H1 (cell line): ENCODE results near the gene GCSAML. TPM values are rescaled to one million over a fixed set of nuclear protein-coding genes. Genes with fewer than 3 reads are reported as not detected.

ENCODE experiments used
- CTCF ChIA-PET: fragments of 300-600 bp; sonication (Branson Sonifier 250); formaldehyde crosslinking; loops from one replicate; lab custom pipeline; 2021; ENCODE audit not compliant: partially characterized antibody; lab: Charles Lee
- POLR2A ChIA-PET: fragments of 300-600 bp; sonication (Branson Sonifier 250); formaldehyde crosslinking; loops from one replicate; lab custom pipeline; 2021; ENCODE audit warnings: inconsistent platforms; ENCODE audit not compliant: partially characterized antibody; lab: Charles Lee
- DNase-seq, 2 experiments: peaks; one replicate each; pipeline versions ENCODE4 v3.0.0 to v3.0.0-alpha.2; 2010 to 2022; ENCODE audit warnings: low spot score in 2 of 2, low read depth in 1 of 2, mixed read lengths in 1 of 2
- FAIRE-seq: peaks from 2 replicates; lab custom pipeline; 2011; peaks lifted over from hg19 to GRCh38; lab: Jason Lieb, UNC
- H2AFZ ChIP-seq: 2 replicates; pipeline ENCODE4 v1.8.1; 2012; ENCODE audit warnings: low read length, inconsistent platforms
- H2AK5ac ChIP-seq: 2 replicates; pipeline ENCODE4 v1.6.1; 2013; ENCODE audit warnings: low read depth, low read length
- H2BK120ac ChIP-seq: replicated peaks from 2 replicates; pipeline ENCODE3; 2013; ENCODE audit warnings: low read depth, low read length, inconsistent platforms
- H2BK12ac ChIP-seq: 2 replicates; pipeline ENCODE4 v1.6.1; 2013; ENCODE audit warnings: low read depth, low read length
- H2BK15ac ChIP-seq: 2 replicates; pipeline ENCODE4 v1.6.1; 2013; ENCODE audit warnings: low read length
- H2BK20ac ChIP-seq: 2 replicates; pipeline ENCODE4 v1.6.1; 2013; ENCODE audit warnings: low read length
- H2BK5ac ChIP-seq: 2 replicates; pipeline ENCODE4 v1.6.1; 2013; ENCODE audit warnings: low read depth, low read length
- H3K14ac ChIP-seq: 2 replicates; pipeline ENCODE4 v1.6.1; 2013; ENCODE audit warnings: inconsistent platforms; ENCODE audit not compliant: insufficient read length
- H3K18ac ChIP-seq: 2 replicates; pipeline ENCODE4 v1.6.1; 2013; ENCODE audit warnings: low read length; ENCODE audit errors: extremely low read depth
- H3K23ac ChIP-seq: 2 replicates; pipeline ENCODE4 v1.6.1; 2013; ENCODE audit warnings: inconsistent platforms; ENCODE audit not compliant: insufficient read length
- H3K23me2 ChIP-seq: 2 replicates; pipeline ENCODE4 v1.6.1; 2013; ENCODE audit warnings: low read depth, low read length
- H3K27ac ChIP-seq: 2 replicates; pipeline ENCODE4 v1.6.1; 2011; ENCODE audit warnings: low read depth, low read length, inconsistent platforms
- H3K27me3 ChIP-seq, 4 experiments: replicated peaks in 1 of 4; 1 replicate in 1 of 4; 2 replicates in 3 of 4; pipeline versions ENCODE4 v1.6.1 to v1.8.1; 2011 to 2013; ENCODE audit warnings: low read length in 3 of 4, mild to moderate bottlenecking in 3 of 4, inconsistent platforms in 2 of 4, mixed read lengths in 2 of 4, moderate library complexity in 1 of 4; ENCODE audit not compliant: control insufficient read depth in 3 of 4, insufficient read depth in 3 of 4; ENCODE audit errors: extremely low read depth in 1 of 4
- H3K36me3 ChIP-seq, 4 experiments: 2 replicates each; pipeline versions ENCODE4 v1.6.1 to v1.8.1; 2011 to 2013; ENCODE audit warnings: mild to moderate bottlenecking in 4 of 4, low read length in 3 of 4, moderate library complexity in 2 of 4, control low read depth in 1 of 4, inconsistent platforms in 1 of 4; ENCODE audit not compliant: insufficient read depth in 4 of 4, control insufficient read depth in 2 of 4
- H3K4ac ChIP-seq: replicated peaks from 2 replicates; pipeline ENCODE3; 2013; ENCODE audit warnings: low read length, low read depth, mixed read lengths, inconsistent platforms; ENCODE audit not compliant: insufficient read length
- H3K4me1 ChIP-seq, 4 experiments: replicated peaks in 1 of 4; 1 replicate in 1 of 4; 2 replicates in 3 of 4; pipeline versions ENCODE4 v1.6.1 to v1.8.1; 2011 to 2013; ENCODE audit warnings: low read length in 3 of 4, inconsistent platforms in 2 of 4, mixed read lengths in 1 of 4; ENCODE audit not compliant: insufficient read depth in 4 of 4, control insufficient read depth in 3 of 4
- H3K4me2 ChIP-seq, 2 experiments: 2 replicates each; pipeline versions ENCODE4 v1.6.1 to v1.8.1; 2011 to 2013; ENCODE audit warnings: low read depth in 2 of 2, low read length in 2 of 2, control low read depth in 1 of 2, inconsistent platforms in 1 of 2, mild to moderate bottlenecking in 1 of 2; ENCODE audit not compliant: insufficient read depth in 1 of 2
- H3K4me3 ChIP-seq, 4 experiments: fragments of 200-600, 300-600 bp in 1 of 4; sonication (generic), shearing (Covaris generic), sonication (Bioruptor Twin) in 1 of 4; 2 replicates each; pipeline versions ENCODE4 v1.5.1 to v1.8.1; 2011 to 2016; ENCODE audit warnings: low read length in 4 of 4, low read depth in 3 of 4, control low read depth in 2 of 4, inconsistent platforms in 2 of 4, mild to moderate bottlenecking in 2 of 4, mixed read lengths in 1 of 4, moderate library complexity in 1 of 4; ENCODE audit not compliant: insufficient read depth in 2 of 4; ENCODE audit errors: extremely low read depth in 1 of 4
- H3K56ac ChIP-seq: replicated peaks from 2 replicates; pipeline ENCODE3; 2013; ENCODE audit warnings: low read depth, mild to moderate bottlenecking, mixed read lengths, low read length, inconsistent platforms; ENCODE audit not compliant: insufficient read length
- H3K79me1 ChIP-seq: 2 replicates; pipeline ENCODE4 v1.6.1; 2013; ENCODE audit warnings: low read depth, low read length, control low read depth
- H3K79me2 ChIP-seq, 2 experiments: 2 replicates each; pipeline versions ENCODE4 v1.6.1 to v1.8.1; 2012 to 2013; ENCODE audit warnings: low read length in 2 of 2, mild to moderate bottlenecking in 2 of 2, inconsistent platforms in 1 of 2; ENCODE audit not compliant: insufficient read depth in 2 of 2, control insufficient read depth in 1 of 2
- H3K9ac ChIP-seq, 4 experiments: replicated peaks in 1 of 4; 1 replicate in 1 of 4; 2 replicates in 3 of 4; pipeline versions ENCODE4 v1.6.1 to v1.8.1; 2011 to 2013; ENCODE audit warnings: low read depth in 3 of 4, low read length in 3 of 4, control low read depth in 2 of 4, mild to moderate bottlenecking in 2 of 4, moderate library complexity in 2 of 4, inconsistent platforms in 1 of 4; ENCODE audit errors: extremely low read depth in 1 of 4
- H3K9me3 ChIP-seq, 2 experiments: 2 replicates each; pipeline versions ENCODE4 v1.6.1 to v1.8.1; 2012 to 2013; ENCODE audit warnings: mild to moderate bottlenecking in 2 of 2, moderate library complexity in 2 of 2, control low read depth in 1 of 2, inconsistent platforms in 1 of 2, low read depth in 1 of 2, low read length in 1 of 2, mixed read lengths in 1 of 2; ENCODE audit not compliant: insufficient read depth in 2 of 2
- H4K20me1 ChIP-seq, 2 experiments: replicated peaks in 1 of 2; 2 replicates each; pipeline versions ENCODE3 to v1.8.1; 2011 to 2013; ENCODE audit warnings: inconsistent platforms in 2 of 2, low read length in 2 of 2, mild to moderate bottlenecking in 1 of 2; ENCODE audit not compliant: insufficient read depth in 2 of 2, control insufficient read depth in 1 of 2
- H4K5ac ChIP-seq: 2 replicates; pipeline ENCODE4 v1.6.1; 2013; ENCODE audit warnings: low read length, low read depth, mixed read lengths, inconsistent platforms; ENCODE audit not compliant: insufficient read length
- H4K8ac ChIP-seq: 2 replicates; pipeline ENCODE4 v1.8.0; 2013; ENCODE audit warnings: mild to moderate bottlenecking, moderate library complexity, low read length, inconsistent platforms; ENCODE audit not compliant: insufficient read depth; ENCODE audit errors: extremely low read depth
- H4K91ac ChIP-seq: replicated peaks from 2 replicates; pipeline ENCODE3; 2013; ENCODE audit warnings: low read length, mixed read lengths, inconsistent platforms; ENCODE audit not compliant: insufficient read length
- WGBS, 2 experiments: shearing (Covaris generic) in 1 of 2; methylation state at CpG; one replicate each; pipeline versions ENCODE4 v1.1.6 to v1.1.7; 2013 to 2015; ENCODE audit warnings: low lambda C conversion rate in 2 of 2, mixed read lengths in 2 of 2, inconsistent platforms in 1 of 2, low coverage in 1 of 2, missing lambda C conversion rate in 1 of 2; ENCODE audit not compliant: insufficient replicate concordance in 2 of 2, insufficient coverage in 1 of 2, insufficient read length in 1 of 2; ENCODE audit errors: extremely low coverage in 1 of 2, missing lambda C conversion rate in 1 of 2; 5-methylcytosine and 5-hydroxymethylcytosine counted together
- polyA plus RNA-seq, 7 experiments: library from polyadenylated mRNA; depleted of rRNA in 3 of 7; stranded (reverse) in 5 of 7; unstranded in 2 of 7; fragments of >200 nt in 5 of 7; fragments of 200-250 nt in 2 of 7; gene quantifications; 1 replicate in 5 of 7; 2 replicates in 1 of 7; 4 replicates in 1 of 7; pipeline versions ENCODE4 v1.2.1 to v1.2.3, GENCODE V29; 2011 to 2013; ENCODE audit warnings: missing spikeins in 2 of 7, mixed read lengths in 2 of 7
- total RNA-seq: library from RNA; stranded (reverse); fragmentation: NEBNext Ultra II Directional; extraction: Animal tissue kit (Norgen Biotek cat#: 25700); gene quantifications from 2 replicates; pipeline ENCODE4 v1.2.1, GENCODE V29; 2021

The GCSAML gene
- total and polyA plus RNA-seq, 2 of the 8 experiments (the other 6 are each of a cell fraction or from before 2014, with no cell fraction given) = not detected

DNA sequence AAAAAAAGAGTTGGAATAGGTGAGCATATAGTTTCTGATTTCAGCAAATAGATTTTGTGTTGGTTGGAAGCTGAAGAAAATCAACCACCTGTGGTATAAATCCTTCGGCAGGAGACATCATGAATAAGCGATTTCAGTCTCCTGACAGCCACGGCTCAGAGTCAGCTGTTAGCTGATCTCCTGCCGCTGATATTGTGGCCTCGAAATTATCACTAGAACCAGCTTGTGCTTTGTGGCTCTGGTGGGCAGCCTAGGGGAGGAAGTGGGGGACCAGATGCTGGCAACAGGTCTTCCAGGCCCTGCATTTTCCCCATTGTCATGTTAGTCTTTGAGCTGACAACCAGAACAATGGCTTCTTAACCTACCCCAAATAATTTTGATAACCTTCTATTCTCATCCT is 842 bp upstream of the GCSAML start:
- Histone ChIP-seq H3K4me3 (no peak overlapping the region), H4K20me1 (no peaks in the 10 kb centered on the region), H2BK12ac (no peak overlapping the region), H3K18ac (no peak overlapping the region), H3K4me1 (no peaks in the 10 kb centered on the region; a peak in 2 of 7 replicates), H3K14ac (no peak overlapping the region), H3K79me2 (no peaks in the 10 kb centered on the region), H3K36me3 (no peaks in the 10 kb centered on the region), H3K27me3 (no peaks in the 10 kb centered on the region), H3K79me1 (no peaks in the 10 kb centered on the region), H4K5ac (no peak overlapping the region), H3K23me2 (no peaks in the 10 kb centered on the region), H2BK20ac (no peak overlapping the region), H2AFZ (no peak overlapping the region), H3K9me3 (peaks cover 14 to 43% of the 10 kb centered on the region in 2 experiments), H3K56ac (no peak overlapping the region), H3K9ac (no peak overlapping the region), H3K4me2 (no peak overlapping the region), H3K27ac (no peak overlapping the region), H3K4ac (no peak overlapping the region), H2BK120ac (no peak overlapping the region), H2BK5ac (no peak overlapping the region), H2BK15ac (no peak overlapping the region), H4K91ac (no peak overlapping the region), H3K23ac (no peak overlapping the region), H4K8ac (no peak overlapping the region), H2AK5ac (no peak overlapping the region)
- no peak for FAIRE-seq
- CTCF ChIA-PET = interaction anchor here (0.8 kb wide), 1 partner anchor 158 kb away, joined by 3 read pairs; no protein-coding TSS in a partner anchor
- 89% methylated on average over 5 of the region's 5 CpGs; no CpG with 5 or more reads in 1 of the 2 experiments for WGBS, 2 experiments
- no peak for DNase-seq
- POLR2A ChIA-PET = no interaction called here
